H9 (cell line): Measurements from ENCODE around the gene GPRC5D. TPM values are rescaled to one million over a fixed set of nuclear protein-coding genes. Genes with fewer than 3 reads are reported as not detected.

Experiments used
- DNase-seq: peaks from one replicate; pipeline ENCODE4 v3.0.0-alpha.2; 2017
- H2AFZ ChIP-seq: one replicate; pipeline ENCODE4 v1.6.1; 2013; ENCODE audit warnings: mild to moderate bottlenecking, low read length, control low read depth, moderate library complexity
- H2AK5ac ChIP-seq: 2 replicates; pipeline ENCODE4 v1.6.1; 2013; ENCODE audit warnings: low read length, control low read depth, mixed read lengths; ENCODE audit not compliant: insufficient read length
- H2BK120ac ChIP-seq: one replicate; pipeline ENCODE4 v1.6.1; 2013; ENCODE audit warnings: low read depth, mild to moderate bottlenecking, low read length, control low read depth, inconsistent platforms; ENCODE audit not compliant: poor library complexity, severe bottlenecking
- H2BK12ac ChIP-seq: 2 replicates; pipeline ENCODE4 v1.6.1; 2013; ENCODE audit warnings: low read length, control low read depth, mixed read lengths, low read depth; ENCODE audit not compliant: insufficient read length
- H2BK15ac ChIP-seq: 2 replicates; pipeline ENCODE4 v1.6.1; 2013; ENCODE audit warnings: low read depth, low read length, control low read depth
- H2BK20ac ChIP-seq: one replicate; pipeline ENCODE4 v1.6.1; 2013; ENCODE audit warnings: low read depth, mild to moderate bottlenecking, low read length, control low read depth, inconsistent platforms; ENCODE audit not compliant: poor library complexity, severe bottlenecking
- H2BK5ac ChIP-seq: 2 replicates; pipeline ENCODE4 v1.6.1; 2013; ENCODE audit warnings: low read length, control low read depth, mixed read lengths; ENCODE audit not compliant: insufficient read length
- H3K14ac ChIP-seq: 2 replicates; pipeline ENCODE4 v1.6.1; 2013; ENCODE audit warnings: low read length, control low read depth; ENCODE audit not compliant: insufficient read depth
- H3K18ac ChIP-seq: 2 replicates; pipeline ENCODE4 v1.6.1; 2013; ENCODE audit warnings: low read depth, mild to moderate bottlenecking, mixed read lengths, low read length, control low read depth; ENCODE audit not compliant: insufficient read length
- H3K23ac ChIP-seq: 2 replicates; pipeline ENCODE4 v1.6.1; 2013; ENCODE audit warnings: low read length, control low read depth, mixed read lengths, low read depth; ENCODE audit not compliant: insufficient read length
- H3K23me2 ChIP-seq: 2 replicates; pipeline ENCODE4 v1.6.1; 2013; ENCODE audit warnings: low read depth, mild to moderate bottlenecking, mixed read lengths, low read length, control low read depth; ENCODE audit not compliant: insufficient read length, poor library complexity, severe bottlenecking
- H3K27ac ChIP-seq: 2 replicates; pipeline ENCODE4 v1.5.1; 2013; ENCODE audit warnings: low read length, control low read depth, mixed read lengths, low read depth; ENCODE audit not compliant: insufficient read length
- H3K27me3 ChIP-seq: 2 replicates; pipeline ENCODE4 v1.6.1; 2013; ENCODE audit warnings: low read length, control low read depth, inconsistent platforms; ENCODE audit not compliant: insufficient read depth
- H3K4ac ChIP-seq: 2 replicates; pipeline ENCODE4 v1.6.1; 2013; ENCODE audit warnings: low read depth, mild to moderate bottlenecking, control low read depth, inconsistent platforms, low read length, moderate library complexity
- H3K4me1 ChIP-seq: 2 replicates; pipeline ENCODE4 v1.6.1; 2013; ENCODE audit warnings: low read length, control low read depth, inconsistent platforms; ENCODE audit not compliant: insufficient read depth
- H3K4me2 ChIP-seq: 2 replicates; pipeline ENCODE4 v1.6.1; 2013; ENCODE audit warnings: low read length, control low read depth, mixed read lengths; ENCODE audit not compliant: insufficient read length, insufficient read depth
- H3K56ac ChIP-seq: 2 replicates; pipeline ENCODE4 v1.6.1; 2013; ENCODE audit warnings: low read depth, mild to moderate bottlenecking, mixed read lengths, low read length, control low read depth; ENCODE audit not compliant: insufficient read length
- H3K79me1 ChIP-seq: 2 replicates; pipeline ENCODE4 v1.6.1; 2013; ENCODE audit warnings: low read depth, mild to moderate bottlenecking, moderate library complexity, low read length, control low read depth, inconsistent platforms; ENCODE audit not compliant: insufficient read depth, poor library complexity, severe bottlenecking
- H3K79me2 ChIP-seq: 2 replicates; pipeline ENCODE4 v1.6.1; 2013; ENCODE audit warnings: low read length, control low read depth, inconsistent platforms; ENCODE audit not compliant: insufficient read depth
- H3K9ac ChIP-seq: 2 replicates; pipeline ENCODE4 v1.6.1; 2013; ENCODE audit warnings: low read length, control low read depth, mixed read lengths; ENCODE audit not compliant: insufficient read length; ENCODE audit errors: extremely low read depth
- H3K9me3 ChIP-seq: one replicate; pipeline ENCODE4 v1.6.1; 2013; ENCODE audit warnings: low read depth, low read length, inconsistent platforms; ENCODE audit not compliant: control insufficient read depth
- H3T11ph ChIP-seq: one replicate; pipeline ENCODE4 v1.6.1; 2013; ENCODE audit warnings: mild to moderate bottlenecking, low read length, control low read depth, inconsistent platforms
- H4K20me1 ChIP-seq: one replicate; pipeline ENCODE4 v1.6.1; 2013; ENCODE audit not compliant: control insufficient read depth, insufficient read length, insufficient read depth
- H4K5ac ChIP-seq: 2 replicates; pipeline ENCODE4 v1.6.1; 2013; ENCODE audit warnings: low read depth, mild to moderate bottlenecking, mixed read lengths, low read length, control low read depth; ENCODE audit not compliant: insufficient read length
- H4K8ac ChIP-seq: replicated peaks from 2 replicates; pipeline ENCODE4 v1.6.1; 2013; ENCODE audit warnings: low read length, control low read depth, mixed read lengths, low read depth; ENCODE audit not compliant: insufficient read length
- H4K91ac ChIP-seq: 2 replicates; pipeline ENCODE4 v1.6.1; 2013; ENCODE audit warnings: low read depth, mild to moderate bottlenecking, moderate library complexity, mixed read lengths, low read length, control low read depth; ENCODE audit not compliant: insufficient read length
- H3K27ac Mint-ChIP-seq, 3 experiments: 2 replicates in 2 of 3; 3 replicates in 1 of 3; pipeline ENCODE4 v1.8.0; 2020 to 2021; ENCODE audit warnings: mixed read lengths in 3 of 3, mild to moderate bottlenecking in 1 of 3, moderate library complexity in 1 of 3
- H3K27me3 Mint-ChIP-seq: 2 replicates; pipeline ENCODE4 v1.8.0; 2021; ENCODE audit warnings: low read depth, mild to moderate bottlenecking, moderate library complexity, mixed read lengths
- H3K36me3 Mint-ChIP-seq, 3 experiments: 2 replicates in 2 of 3; 3 replicates in 1 of 3; pipeline ENCODE4 v1.8.0; 2020 to 2021; ENCODE audit warnings: low read depth in 3 of 3, mixed read lengths in 3 of 3; ENCODE audit not compliant: insufficient read depth in 1 of 3
- H3K4me1 Mint-ChIP-seq, 2 experiments: 2 replicates each; pipeline ENCODE4 v1.8.0; 2020; ENCODE audit warnings: mixed read lengths in 2 of 2
- H3K4me3 Mint-ChIP-seq, 2 experiments: 2 replicates in 1 of 2; 3 replicates in 1 of 2; pipeline ENCODE4 v1.8.0; 2020 to 2021; ENCODE audit warnings: mild to moderate bottlenecking in 2 of 2, mixed read lengths in 2 of 2, moderate library complexity in 1 of 2
- H3K9me3 Mint-ChIP-seq, 2 experiments: 2 replicates in 1 of 2; 3 replicates in 1 of 2; pipeline ENCODE4 v1.8.0; 2020; ENCODE audit warnings: mild to moderate bottlenecking in 2 of 2, mixed read lengths in 2 of 2, moderate library complexity in 1 of 2
- CTCF ChIP-seq: fragments of 200-600 bp; sonication (generic); conservative IDR thresholded peaks from 3 replicates; pipeline ENCODE4 v1.8.0; 2021; ENCODE audit warnings: antibody characterized with exemption, mild to moderate bottlenecking
- WGBS: extraction: QIAGEN DNeasy Blood & Tissue Kit; methylation state at CpG from one replicate; pipeline ENCODE4 v1.1.7; 2013; ENCODE audit warnings: missing lambda C conversion rate, low lambda C conversion rate, mixed read lengths; ENCODE audit not compliant: insufficient read length; ENCODE audit errors: extremely low coverage; 5-methylcytosine and 5-hydroxymethylcytosine counted together
- total RNA-seq: library from RNA; stranded (reverse); gene quantifications from 2 replicates; pipeline ENCODE4 v1.2.1, GENCODE V29; 2021

The GPRC5D gene
- total RNA-seq, 1 experiment from 2014 or later = not detected

DNA sequence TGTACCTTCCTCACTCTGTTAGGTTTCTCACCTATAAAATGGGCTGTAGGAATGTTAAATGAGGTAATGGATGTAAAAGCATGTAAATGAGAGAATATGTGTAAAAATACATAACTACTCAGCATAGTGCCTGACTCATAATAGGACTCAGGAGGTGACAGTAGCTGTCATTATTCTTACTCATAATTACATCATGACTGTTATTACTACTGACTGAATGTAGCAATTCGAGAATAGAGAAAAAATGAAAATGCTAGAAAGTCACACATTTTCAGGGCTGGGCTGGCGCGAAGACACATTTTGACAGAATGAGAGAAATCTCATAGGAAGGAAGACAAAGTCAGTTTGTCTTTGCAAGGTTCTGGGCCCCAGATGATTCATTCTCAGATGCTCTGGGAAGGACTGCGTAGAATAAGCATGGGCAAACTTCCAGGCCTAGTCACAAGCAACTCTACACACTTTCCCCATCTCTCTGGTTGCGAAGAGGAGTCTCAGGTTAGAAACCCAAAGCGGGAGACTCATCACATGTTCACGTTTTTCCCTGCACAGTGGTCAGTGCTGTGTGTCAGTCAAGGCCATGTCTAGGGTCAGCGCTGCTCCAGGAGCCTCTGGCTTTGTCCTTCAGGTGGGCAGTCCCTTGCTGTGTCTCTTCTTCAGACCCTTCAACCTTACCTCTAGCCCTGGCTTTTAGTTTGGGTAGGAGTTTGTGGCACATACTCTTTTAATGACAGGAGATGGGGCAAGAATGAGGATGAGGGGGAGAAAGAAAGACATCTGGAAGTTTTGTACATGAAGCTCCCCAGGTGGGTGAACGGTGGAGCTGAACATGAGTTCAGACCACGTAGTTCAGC lies 52.2 kb downstream of the GPRC5D start:
- Histone ChIP-seq H4K8ac (no peak overlapping the region), H3K9ac (no peak overlapping the region), H2BK12ac (no peak overlapping the region), H3T11ph (no peak overlapping the region), H3K4me2 (no peak overlapping the region), H2BK15ac (no peak overlapping the region), H3K27ac (no peak overlapping the region), H2AFZ (no peak overlapping the region), H3K56ac (no peak overlapping the region), H2BK20ac (no peak overlapping the region), H3K9me3 (no peaks in the 10 kb centered on the region), H4K20me1 (no peaks in the 10 kb centered on the region), H3K79me2 (no peaks in the 10 kb centered on the region), H2BK120ac (no peak overlapping the region), H2AK5ac (no peak overlapping the region), H3K27me3 (no peaks in the 10 kb centered on the region), H3K23me2 (no peaks in the 10 kb centered on the region), H3K79me1 (no peaks in the 10 kb centered on the region), H3K23ac (no peak overlapping the region), H3K14ac (no peak overlapping the region), H2BK5ac (no peak overlapping the region), H3K18ac (no peak overlapping the region), H3K4ac (no peak overlapping the region), H4K91ac (no peak overlapping the region), H4K5ac (no peak overlapping the region), H3K4me1 (no peaks in the 10 kb centered on the region)
- Mint-ChIP-seq H3K27ac (no peak overlapping the region; a peak in 1 of 7 replicates), H3K9me3 (no peaks in the 10 kb centered on the region; a peak in 1 of 5 replicates), H3K27me3 (no peaks in the 10 kb centered on the region), H3K36me3 (no peaks in the 10 kb centered on the region), H3K4me1 (0 out of 4 replicates have a peak, but pooled peaks cover 0 to 2% of the 10 kb centered on the region in 2 experiments), H3K4me3 (no peak overlapping the region)
- DNase-seq = no peak
- no peak for TF ChIP-seq CTCF
- WGBS = no CpG with 5 or more reads among the region's 10 CpGs
